HCT116 (cell line): ENCODE measurements around the gene HSD17B12. TPM values are rescaled to one million over a fixed set of nuclear protein-coding genes. Genes with fewer than 3 reads are reported as not detected.

Experiments
- ATAC-seq: fragments of 200-7000 bp; cut with Tn5 transposase; 2 replicates; pipeline ENCODE4 v1.9.1; 2020; ENCODE audit warnings: mild to moderate bottlenecking, moderate library complexity
- BruUV-seq: library from RNA; stranded (reverse); fragments of 400-500 nt; replicated peaks from 2 replicates; lab custom pipeline; 2021; lab: Mats Ljungman, UMichigan
- CTCF ChIA-PET: fragments of 300-600 bp; sonication (Branson Sonifier 250); formaldehyde crosslinking; loops from one replicate; lab custom pipeline; 2021; ENCODE audit warnings: antibody characterized with exemption; lab: Charles Lee
- POLR2A ChIA-PET: fragments of 300-600, 350-600 bp; sonication (Branson Sonifier 250); formaldehyde crosslinking; loops from one replicate; lab custom pipeline; 2021; ENCODE audit warnings: antibody characterized with exemption; lab: Charles Lee
- RAD21 ChIA-PET, 2 experiments: fragments of 300-600 bp; sonication (Branson Sonifier 250); formaldehyde crosslinking; loops; one replicate each; lab custom pipeline; 2023; ENCODE audit warnings: low total read pairs in 2 of 2; ENCODE audit not compliant: uncharacterized antibody in 2 of 2, unreplicated experiment in 2 of 2, low non-redundant PET in 1 of 2; lab: Charles Lee
- DNase-seq: peaks from one replicate; pipeline ENCODE4 v3.0.0-alpha.2; 2010; ENCODE audit warnings: low read depth, low spot score
- H2AFZ ChIP-seq: fragments of 200-600 bp; shearing (Covaris generic), sonication (generic); 2 replicates; pipeline ENCODE4 v1.6.1; 2017; ENCODE audit warnings: low read depth, mixed run types, mixed read lengths, antibody characterized with exemption, low read length; ENCODE audit not compliant: poor library complexity, severe bottlenecking
- H3K27ac ChIP-seq: 2 replicates; pipeline ENCODE4 v1.5.1; 2012; ENCODE audit warnings: low read depth, low read length
- H3K27me3 ChIP-seq: fragments of 200-600 bp; sonication (generic); 2 replicates; pipeline ENCODE4 v1.6.1; 2016; ENCODE audit warnings: mixed run types, low read length, mixed read lengths; ENCODE audit not compliant: insufficient read depth
- H3K36me3 ChIP-seq, 2 experiments: fragments of 200-500 bp in 1 of 2; fragments of 200-600 bp in 1 of 2; sonication (Bioruptor generic) in 1 of 2; sonication (generic) in 1 of 2; 2 replicates each; pipeline versions ENCODE4 v1.5.1 to v1.6.1; 2014 to 2016; ENCODE audit warnings: low read length in 2 of 2, inconsistent platforms in 1 of 2, mixed read lengths in 1 of 2, mixed run types in 1 of 2; ENCODE audit not compliant: insufficient read depth in 2 of 2, control insufficient read depth in 1 of 2
- H3K4me1 ChIP-seq, 2 experiments: fragments of 200-600 bp in 1 of 2; sonication (generic) in 1 of 2; 2 replicates each; pipeline versions ENCODE4 v1.5.1 to v1.6.1; 2012 to 2017; ENCODE audit warnings: low read length in 2 of 2, inconsistent platforms in 1 of 2, mild to moderate bottlenecking in 1 of 2, mixed read lengths in 1 of 2, mixed run types in 1 of 2, moderate library complexity in 1 of 2; ENCODE audit not compliant: insufficient read depth in 2 of 2, control insufficient read depth in 1 of 2
- H3K4me2 ChIP-seq: fragments of 200-600 bp; sonication (generic); 2 replicates; pipeline ENCODE4 v1.6.1; 2017; ENCODE audit warnings: mixed run types, low read length, mixed read lengths
- H3K4me3 ChIP-seq, 2 experiments: fragments of 200-600 bp in 1 of 2; sonication (generic) in 1 of 2; replicated peaks in 1 of 2; 2 replicates each; pipeline ENCODE4 v1.5.1; 2011 to 2016; ENCODE audit warnings: low read length in 2 of 2, control low read depth in 1 of 2, low read depth in 1 of 2, mild to moderate bottlenecking in 1 of 2, mixed read lengths in 1 of 2, mixed run types in 1 of 2
- H3K79me2 ChIP-seq: fragments of 200-600 bp; sonication (generic); 2 replicates; pipeline ENCODE4 v1.6.1; 2017; ENCODE audit warnings: mild to moderate bottlenecking, mixed run types, low read length, moderate library complexity, mixed read lengths; ENCODE audit not compliant: insufficient read depth
- H3K9ac ChIP-seq: fragments of 200-600 bp; sonication (generic); 2 replicates; pipeline ENCODE4 v1.6.1; 2016; ENCODE audit warnings: low read length, mixed read lengths
- H3K9me2 ChIP-seq: fragments of 200-600 bp; sonication (generic), shearing (Covaris generic); 2 replicates; pipeline ENCODE4 v1.6.1; 2017; ENCODE audit warnings: mixed run types, mild to moderate bottlenecking, moderate library complexity; ENCODE audit not compliant: insufficient read depth
- H3K9me3 ChIP-seq, 2 experiments: fragments of 200-500 bp in 1 of 2; fragments of 200-600 bp in 1 of 2; sonication (Bioruptor generic) in 1 of 2; sonication (generic) in 1 of 2; 2 replicates each; pipeline ENCODE4 v1.6.1; 2014 to 2017; ENCODE audit warnings: low read length in 2 of 2, mixed read lengths in 2 of 2, inconsistent platforms in 1 of 2, low read depth in 1 of 2, mild to moderate bottlenecking in 1 of 2, mixed run types in 1 of 2, moderate library complexity in 1 of 2; ENCODE audit not compliant: control insufficient read depth in 1 of 2, insufficient read depth in 1 of 2
- H4K20me1 ChIP-seq: fragments of 200-600 bp; sonication (generic), shearing (Covaris generic); 2 replicates; pipeline ENCODE4 v1.6.1; 2017; ENCODE audit warnings: mixed run types, mild to moderate bottlenecking, moderate library complexity; ENCODE audit not compliant: insufficient read depth
- CBX3 ChIP-seq: IDR thresholded peaks from 2 replicates; pipeline ENCODE4 v1.6.1; 2012; ENCODE audit warnings: low read depth
- CEBPB ChIP-seq: IDR thresholded peaks from 2 replicates; pipeline ENCODE4 v1.6.1; 2012; ENCODE audit warnings: low read depth
- ELF1 ChIP-seq: IDR thresholded peaks from 2 replicates; pipeline ENCODE4 v1.6.1; 2012; ENCODE audit warnings: low read depth, borderline replicate concordance
- EZH2 ChIP-seq: fragments of 200-600 bp; sonication (generic); IDR thresholded peaks from 2 replicates; pipeline ENCODE4 v1.6.1; 2017; ENCODE audit warnings: antibody characterized with exemption, mixed run types
- EZH2phosphoT487 ChIP-seq: fragments of 200-600 bp; IDR thresholded peaks from 2 replicates; pipeline ENCODE4 v1.6.1; 2018; ENCODE audit warnings: antibody characterized with exemption, borderline replicate concordance
- FOSL1 ChIP-seq: IDR thresholded peaks from 2 replicates; pipeline ENCODE4 v1.6.1; 2012; ENCODE audit warnings: low read depth
- JUND ChIP-seq: IDR thresholded peaks from 2 replicates; pipeline ENCODE4 v1.6.1; 2012
- MAX ChIP-seq: IDR thresholded peaks from 2 replicates; pipeline ENCODE4 v1.6.1; 2012
- POLR2A ChIP-seq: IDR thresholded peaks from 2 replicates; pipeline ENCODE4 v1.7.0; 2011; ENCODE audit warnings: borderline replicate concordance; ENCODE audit not compliant: insufficient read depth, insufficient read length; ENCODE audit errors: extremely low read depth
- POLR2AphosphoS5 ChIP-seq: IDR thresholded peaks from 2 replicates; pipeline ENCODE4 v1.6.1; 2011; ENCODE audit warnings: mild to moderate bottlenecking, low read depth, low read length, moderate library complexity
- SP1 ChIP-seq: IDR thresholded peaks from 2 replicates; pipeline ENCODE4 v1.6.1; 2012; ENCODE audit warnings: low read depth
- TCF7L2 ChIP-seq: IDR thresholded peaks from 2 replicates; pipeline ENCODE4 v1.7.0; 2011; ENCODE audit warnings: borderline replicate concordance, inconsistent platforms; ENCODE audit not compliant: insufficient read depth, insufficient read length; ENCODE audit errors: extremely low read depth
- YY1 ChIP-seq: IDR thresholded peaks from 2 replicates; pipeline ENCODE4 v1.6.1; 2011; ENCODE audit warnings: low read length, low read depth, moderate library complexity, mild to moderate bottlenecking; ENCODE audit not compliant: insufficient replicate concordance; ENCODE audit errors: extremely low read depth
- ZBTB33 ChIP-seq: IDR thresholded peaks from 2 replicates; pipeline ENCODE4 v1.6.1; 2011; ENCODE audit warnings: mild to moderate bottlenecking, low read length, moderate library complexity; ENCODE audit not compliant: insufficient replicate concordance; ENCODE audit errors: extremely low read depth
- ZFX ChIP-seq: fragments of 450-650 bp; IDR thresholded peaks from 2 replicates; pipeline ENCODE4 v1.6.1; 2017
- intact Hi-C: fragments of 100-400 bp; cut with micrococcal nuclease; formaldehyde crosslinking; loops from 2 replicates; pipeline ENCODE4 v1.10.0; 2022
- total RNA-seq: library from RNA; stranded (reverse); gene quantifications from one replicate; pipeline ENCODE4 v1.2.1, GENCODE V29; 2021; ENCODE audit not compliant: unreplicated experiment
- TF ChIP-seq, protein P1 (sequence below): IDR thresholded peaks from 2 replicates; pipeline ENCODE4 v1.6.1; 2012

HSD17B12 gene
- total RNA-seq, 1 experiment from 2014 or later, result 83.7 TPM

GRCh38 chr11:43786016-43786415, 105.5 kb downstream of the HSD17B12 start:
- Histone ChIP-seq H3K79me2 (peaks cover 8% of the 10 kb centered on the region; the same call in 1 of the 2 replicates), H2AFZ (no peak overlapping the region), H3K4me3 (no peak overlapping the region), H3K27ac (no peak overlapping the region), H3K36me3 (0 out of 4 replicates have a peak, but pooled peaks cover 0 to 4% of the 10 kb centered on the region in 2 experiments), H3K4me2 (no peak overlapping the region), H3K27me3 (no peaks in the 10 kb centered on the region), H3K9ac (no peak overlapping the region), H3K4me1 (peaks cover 11 to 19% of the 10 kb centered on the region in 2 experiments), H3K9me2 (no peaks in the 10 kb centered on the region), H3K9me3 (peaks cover 0 to 3% of the 10 kb centered on the region in 2 experiments; a peak in 2 of 4 replicates), H4K20me1 (no peaks in the 10 kb centered on the region)
- no peak for ATAC-seq
- ChIA-PET CTCF (interaction anchor here (1.6 kb wide), 1 partner anchor 66 kb away, joined by 4 read pairs; no protein-coding TSS in a partner anchor), POLR2A (no interaction called here), RAD21 (no interaction called here)
- TF ChIP-seq EZH2phosphoT487 (no peak), JUND (no peak), CBX3 (no peak), POLR2AphosphoS5 (no peak)
- intact Hi-C loops, result no loop called here
- no peak for DNase-seq
- no TSS peak for BruUV-seq

DNA sequence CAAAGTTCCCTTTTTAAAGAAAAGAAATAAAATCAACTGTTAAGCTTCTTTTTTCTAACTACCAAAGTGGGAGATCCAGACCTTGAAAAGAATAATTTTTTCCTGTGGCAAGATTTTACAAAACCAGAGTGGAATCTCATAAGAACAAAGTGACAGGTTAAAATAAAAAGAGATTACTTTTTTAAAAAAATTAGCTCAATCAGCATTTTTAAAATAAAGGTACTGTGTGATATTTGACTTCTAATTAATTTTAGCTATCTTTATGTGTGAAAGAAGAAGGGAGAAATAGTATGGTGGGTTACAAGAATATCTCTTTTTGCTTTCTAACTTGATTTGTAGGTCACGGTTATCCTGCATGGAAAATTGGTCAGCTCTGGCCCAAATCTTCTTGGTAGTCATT, 107.3 kb downstream of the HSD17B12 start:
- ChIA-PET CTCF (interaction anchor here (0.7 kb wide), 1 partner anchor 15 kb away, joined by 3 read pairs; no protein-coding TSS in a partner anchor), RAD21 (no interaction called here), POLR2A (no interaction called here)
- no peaks in the 10 kb centered on the region for H3K9me2 ChIP-seq
- peaks cover 11 to 19% of the 10 kb centered on the region in 2 experiments for H3K4me1 ChIP-seq
- 0 out of 4 replicates have a peak, but pooled peaks cover 0 to 4% of the 10 kb centered on the region in 2 experiments for H3K36me3 ChIP-seq
- DNase-seq, result no peak
- H3K9ac ChIP-seq, result no peak overlapping the region
- BruUV-seq, result no TSS peak
- H3K4me3 ChIP-seq, result no peak overlapping the region
- no peak overlapping the region for H3K27ac ChIP-seq
- peaks cover 2% of the 10 kb centered on the region; the same call in 1 of the 2 replicates for H3K79me2 ChIP-seq
- intact Hi-C loops, result no loop called here
- H3K4me2 ChIP-seq, result no peak overlapping the region
- H2AFZ ChIP-seq, result no peak overlapping the region
- no peaks in the 10 kb centered on the region for H3K27me3 ChIP-seq
- no peaks in the 10 kb centered on the region for H4K20me1 ChIP-seq
- no peak for ATAC-seq
- H3K9me3 ChIP-seq, result peaks cover 0 to 3% of the 10 kb centered on the region in 2 experiments; a peak in 2 of 4 replicates
- TF ChIP-seq YY1, result no peak
- TF ChIP-seq, protein P1, sequence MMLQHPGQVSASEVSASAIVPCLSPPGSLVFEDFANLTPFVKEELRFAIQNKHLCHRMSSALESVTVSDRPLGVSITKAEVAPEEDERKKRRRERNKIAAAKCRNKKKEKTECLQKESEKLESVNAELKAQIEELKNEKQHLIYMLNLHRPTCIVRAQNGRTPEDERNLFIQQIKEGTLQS, result no peak
- no peak for TF ChIP-seq POLR2A
- TF ChIP-seq FOSL1, result no peak
- TF ChIP-seq TCF7L2, result no peak
- no peak for TF ChIP-seq ELF1
- TF ChIP-seq EZH2phosphoT487, result no peak
- TF ChIP-seq ZFX, result no peak
- no peak for TF ChIP-seq CEBPB
- no peak for TF ChIP-seq SP1
- no peak for TF ChIP-seq EZH2
- TF ChIP-seq MAX, result no peak
- no peak for TF ChIP-seq ZBTB33
- TF ChIP-seq CBX3, result no peak
